Colonic mucosa (tissue), 4 donors: ENCODE data around the gene F12. TPM values are rescaled to one million over a fixed set of nuclear protein-coding genes. Genes with fewer than 3 reads are reported as not detected.
A peak's percentile ranks its signal among the peaks of the same experiment; 100 is the strongest.

ENCODE experiments used
- DNase-seq: peaks from one replicate; pipeline ENCODE4 v3.0.0-alpha.2; 2020
- H3K27ac ChIP-seq: fragments of 200-600 bp; one replicate; pipeline ENCODE4 v1.8.0; 2021
- H3K27me3 ChIP-seq: fragments of 200-600 bp; one replicate; pipeline ENCODE4 v1.8.0; 2021
- H3K36me3 ChIP-seq: fragments of 200-600 bp; one replicate; pipeline ENCODE4 v1.8.0; 2021
- H3K4me1 ChIP-seq: fragments of 200-600 bp; one replicate; pipeline ENCODE4 v1.8.0; 2021; ENCODE audit warnings: mild to moderate bottlenecking
- H3K4me3 ChIP-seq: fragments of 200-600 bp; one replicate; pipeline ENCODE4 v1.8.0; 2021
- H3K9ac ChIP-seq, 2 donors: one replicate each; pipeline ENCODE4 v1.7.0; 2013; ENCODE audit warnings: control low read depth in 2 of 2, low read depth in 2 of 2, low read length in 2 of 2
- H3K9me3 ChIP-seq: fragments of 200-600 bp; one replicate; pipeline ENCODE4 v1.8.0; 2021
- intact Hi-C: fragments of 100-400 bp; cut with DNase I; formaldehyde crosslinking; loops from one replicate; pipeline ENCODE4 v1.14.1; 2022
- total RNA-seq, 2 donors: library from RNA; stranded (reverse); fragmentation: NEBNext Ultra II Directional in 1 of 2; extraction: Animal tissue kit (Norgen Biotek cat#: 25700) in 1 of 2; gene quantifications; one replicate each; pipeline ENCODE4 v1.2.1, GENCODE V29; 2021
- TF ChIP-seq, protein P1 (sequence below): fragments of 200-600 bp; IDR thresholded peaks from one replicate; pipeline ENCODE4 v1.8.0; 2022; ENCODE audit warnings: antibody characterized with exemption, mild to moderate bottlenecking
- donor health status: healthy.
- donor health status: DM: no; HTN: no; CAD: no.
- donor health status: DM: no; HTN: no; CAD: no.

The F12 gene
- total RNA-seq, 2 donors from 2014 or later, result 14.7 to 34.0 TPM

DNA sequence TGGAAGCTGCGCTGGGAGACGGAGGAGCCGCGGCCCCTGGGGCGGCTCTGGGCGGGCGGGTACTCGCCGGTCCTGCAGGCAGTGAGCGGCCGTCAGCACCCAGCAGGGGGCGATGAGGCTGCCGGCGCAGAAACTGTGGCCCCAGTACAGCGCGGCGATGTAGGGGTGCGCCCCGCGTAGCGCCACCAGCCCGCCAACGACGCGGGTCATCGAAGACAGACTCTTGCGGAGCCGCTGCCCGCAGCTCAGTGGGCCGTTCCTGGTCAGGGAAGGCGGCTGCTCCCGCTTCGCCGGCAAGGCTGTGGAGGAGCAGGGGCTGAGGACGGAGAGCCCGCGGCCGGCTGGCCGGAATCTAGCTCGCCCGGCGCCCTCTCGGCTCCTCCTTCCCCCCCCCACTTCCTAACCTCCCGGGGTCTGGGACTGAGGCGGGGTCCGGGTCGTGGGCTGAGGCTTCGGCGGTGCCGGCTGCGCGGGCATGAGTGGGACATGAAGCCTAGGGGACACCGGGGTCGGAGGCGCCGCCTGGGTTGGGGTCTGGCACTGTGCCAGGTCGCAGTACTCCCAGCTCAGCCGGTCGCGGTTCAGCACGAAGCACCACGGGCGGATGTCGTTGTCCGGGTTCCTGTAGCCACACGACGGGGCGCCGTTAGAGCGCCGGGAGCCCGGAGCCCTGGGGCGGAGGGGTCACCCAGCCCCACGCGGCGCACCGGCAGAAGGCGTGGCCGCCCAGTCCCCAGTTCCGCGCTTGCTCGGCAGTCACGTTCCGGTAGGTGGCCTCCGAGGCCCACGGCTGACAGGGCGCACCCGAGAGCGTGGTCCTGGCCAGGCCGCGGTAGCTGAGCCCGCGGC is 5.3 kb downstream of the F12 start:
- Histone ChIP-seq H3K27me3 (peaks cover 10% of the 10 kb centered on the region), H3K4me1 (peaks cover 29% of the 10 kb centered on the region), H3K4me3 (peak overlapping the region; percentile 69), H3K36me3 (no peaks in the 10 kb centered on the region), H3K9ac (peak overlapping the region; percentile 78 to 82), H3K27ac (peak overlapping the region; percentile 46), H3K9me3 (no peaks in the 10 kb centered on the region)
- intact Hi-C loops, result no loop called here
- peak; percentile 85 for DNase-seq
- TF ChIP-seq, protein P1, sequence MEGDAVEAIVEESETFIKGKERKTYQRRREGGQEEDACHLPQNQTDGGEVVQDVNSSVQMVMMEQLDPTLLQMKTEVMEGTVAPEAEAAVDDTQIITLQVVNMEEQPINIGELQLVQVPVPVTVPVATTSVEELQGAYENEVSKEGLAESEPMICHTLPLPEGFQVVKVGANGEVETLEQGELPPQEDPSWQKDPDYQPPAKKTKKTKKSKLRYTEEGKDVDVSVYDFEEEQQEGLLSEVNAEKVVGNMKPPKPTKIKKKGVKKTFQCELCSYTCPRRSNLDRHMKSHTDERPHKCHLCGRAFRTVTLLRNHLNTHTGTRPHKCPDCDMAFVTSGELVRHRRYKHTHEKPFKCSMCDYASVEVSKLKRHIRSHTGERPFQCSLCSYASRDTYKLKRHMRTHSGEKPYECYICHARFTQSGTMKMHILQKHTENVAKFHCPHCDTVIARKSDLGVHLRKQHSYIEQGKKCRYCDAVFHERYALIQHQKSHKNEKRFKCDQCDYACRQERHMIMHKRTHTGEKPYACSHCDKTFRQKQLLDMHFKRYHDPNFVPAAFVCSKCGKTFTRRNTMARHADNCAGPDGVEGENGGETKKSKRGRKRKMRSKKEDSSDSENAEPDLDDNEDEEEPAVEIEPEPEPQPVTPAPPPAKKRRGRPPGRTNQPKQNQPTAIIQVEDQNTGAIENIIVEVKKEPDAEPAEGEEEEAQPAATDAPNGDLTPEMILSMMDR, result peak; percentile 65

DNA sequence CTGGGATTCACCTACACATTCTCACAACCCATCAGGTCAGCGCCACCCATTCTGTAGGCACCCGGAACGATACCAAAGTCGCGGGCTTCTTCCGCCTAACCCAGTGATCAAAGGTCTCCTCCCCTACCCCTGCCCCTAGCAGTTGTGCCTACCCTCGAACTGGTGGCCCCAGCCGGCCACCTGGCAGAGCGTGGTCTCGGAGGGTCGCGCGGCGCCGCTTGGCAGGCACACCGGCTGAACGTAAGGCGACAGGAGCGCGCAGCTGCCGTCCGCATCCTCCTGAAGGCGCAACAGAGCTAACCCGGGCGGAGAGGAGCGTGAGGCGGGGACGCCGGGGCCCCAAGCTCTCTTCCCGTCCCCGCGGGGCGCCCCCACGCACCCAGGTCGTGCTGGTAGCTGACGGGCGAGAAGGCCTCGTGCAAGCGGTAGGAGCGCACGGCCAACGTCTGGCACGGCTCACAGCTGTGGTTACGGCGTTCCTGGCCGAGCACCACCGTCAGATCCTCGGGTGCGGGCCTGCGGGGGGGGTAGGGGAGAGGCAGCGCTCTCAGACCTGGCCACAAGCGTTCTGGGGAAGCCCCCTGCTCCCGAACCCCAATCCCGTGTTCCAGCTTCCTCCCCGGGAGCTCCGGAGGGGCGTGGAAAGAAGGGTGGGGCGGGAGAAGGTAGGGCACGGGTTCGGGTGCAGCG is 6.1 kb downstream of the F12 start:
- intact Hi-C loops, result no loop called here
- Histone ChIP-seq H3K4me1 (peaks cover 29% of the 10 kb centered on the region), H3K27ac (peak overlapping the region; percentile 46), H3K4me3 (peak overlapping the region; percentile 69), H3K9ac (peak overlapping the region; percentile 78 to 82), H3K27me3 (peaks cover 10% of the 10 kb centered on the region), H3K36me3 (no peaks in the 10 kb centered on the region), H3K9me3 (no peaks in the 10 kb centered on the region)
- TF ChIP-seq, protein P1, result no peak
- DNase-seq, result no peak

DNA sequence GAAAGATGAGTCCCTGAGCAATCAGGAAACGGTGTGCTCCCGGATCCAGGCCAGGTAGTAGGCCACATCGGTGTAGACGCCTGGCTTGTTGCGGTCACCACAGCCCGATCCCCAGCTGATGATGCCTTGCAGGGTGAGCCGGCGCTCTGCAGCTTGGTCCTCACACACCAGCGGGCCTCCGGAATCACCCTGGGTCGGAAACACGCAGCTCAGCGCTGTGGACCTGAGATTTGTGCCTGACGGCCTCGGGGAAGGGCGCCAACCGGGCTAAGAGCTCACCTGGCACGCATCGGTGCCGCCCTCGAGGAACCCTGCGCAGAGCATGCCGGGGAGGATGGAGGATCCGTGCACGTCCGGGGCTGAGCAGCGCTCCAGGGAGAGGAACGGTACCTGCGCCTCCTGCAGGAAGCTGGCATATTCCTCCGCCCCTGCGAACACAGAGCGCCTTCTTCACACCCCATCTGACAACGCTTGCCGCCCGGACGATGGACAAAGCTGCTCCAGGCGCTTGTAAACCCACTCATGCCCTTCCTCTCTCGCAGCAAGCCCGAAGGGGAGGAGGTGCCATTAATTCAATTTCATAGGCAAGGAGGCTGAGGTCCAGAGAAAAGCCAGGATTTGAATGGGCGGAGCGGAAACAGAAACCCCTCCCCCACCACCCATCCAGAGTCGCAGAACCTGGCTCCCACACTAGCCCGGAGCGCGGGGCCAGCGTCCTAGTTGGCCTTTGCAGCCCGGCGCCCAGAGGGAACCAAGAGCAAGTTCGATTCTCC is 6.9 kb downstream of the F12 start:
- Histone ChIP-seq H3K27ac (peak overlapping the region; percentile 46), H3K4me3 (peak overlapping the region; percentile 69), H3K9ac (peak overlapping the region; percentile 78 to 82), H3K9me3 (no peaks in the 10 kb centered on the region), H3K36me3 (no peaks in the 10 kb centered on the region), H3K27me3 (peaks cover 10% of the 10 kb centered on the region), H3K4me1 (peaks cover 29% of the 10 kb centered on the region)
- intact Hi-C loops, result no loop called here
- TF ChIP-seq, protein P1, result peak; percentile 29
- peak; percentile 91 for DNase-seq

DNA sequence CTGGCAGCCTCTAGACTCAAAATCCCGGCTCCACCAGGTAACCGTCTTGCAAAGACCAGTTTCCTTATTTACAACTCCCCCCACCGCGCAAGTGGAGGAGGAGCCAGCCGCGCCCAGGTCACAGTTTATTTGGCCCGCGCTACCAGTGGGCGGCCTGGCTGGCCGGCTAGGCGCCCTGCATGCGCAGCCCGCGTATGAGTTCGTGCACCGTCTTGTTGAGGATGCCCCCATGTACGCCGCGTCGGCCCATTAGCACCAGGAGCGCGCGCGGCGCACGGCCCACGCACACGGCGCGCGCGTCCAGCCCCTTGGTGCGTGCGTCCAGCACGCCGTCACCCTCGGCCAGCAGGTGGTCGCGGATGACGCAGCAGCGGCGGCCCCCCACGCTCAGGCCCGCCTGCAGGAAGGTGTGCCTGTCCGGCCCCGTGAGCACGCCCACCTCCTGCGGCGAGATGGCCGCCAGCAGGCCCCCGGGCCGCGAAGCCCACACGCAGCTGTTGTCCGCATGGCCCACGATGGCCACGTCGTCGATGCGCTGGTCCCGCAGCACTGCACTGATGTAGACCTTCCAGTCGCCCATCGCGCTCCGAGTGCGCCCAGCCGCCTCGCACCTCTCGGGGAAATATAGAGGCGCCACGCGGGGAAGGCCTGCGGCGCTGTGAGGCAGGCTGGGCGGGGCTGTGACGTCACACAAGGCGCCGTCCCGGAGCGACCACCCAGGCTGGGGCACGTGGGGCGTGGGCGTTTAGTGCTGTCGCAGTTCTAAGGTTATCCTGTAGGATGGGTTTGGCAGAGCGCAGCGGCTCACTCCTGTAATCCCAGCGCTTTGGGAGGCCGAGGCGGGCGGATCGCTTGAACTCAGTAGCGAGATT is 9.1 kb downstream of the F12 start, which contains the start of gene PFN3:
Gene PFN3, minus strand, starts transcription at position 665 of the 872 bp plus-strand sequence. Its CDS starts 85 bp downstream, at position 580.
- DNase-seq, result peak; percentile 86
- intact Hi-C loops, result no loop called here
- no peak within 1 kb of the TSS for H3K27ac ChIP-seq
- peak within 1 kb of the TSS in 1 of 2 donors; percentile 64 for H3K9ac ChIP-seq
- TF ChIP-seq, protein P1, result no peak
- no peak within 1 kb of the TSS for H3K4me3 ChIP-seq
- no peaks in the 10 kb centered on the region for H3K9me3 ChIP-seq
- peaks cover 10% of the 10 kb centered on the region for H3K27me3 ChIP-seq
- H3K4me1 ChIP-seq, result peaks cover 29% of the 10 kb centered on the region
- no peaks in the 10 kb centered on the region for H3K36me3 ChIP-seq
